HG02571 (cell line): ENCODE measurements around the gene GARS1.

Experiments
- ATAC-seq: cut with Tn5 transposase; IDR thresholded peaks from one replicate; pipeline ENCODE4 v1.9.1; 2021; ENCODE audit warnings: mild to moderate bottlenecking, moderate library complexity; ENCODE audit not compliant: unreplicated experiment

GARS1 gene

DNA sequence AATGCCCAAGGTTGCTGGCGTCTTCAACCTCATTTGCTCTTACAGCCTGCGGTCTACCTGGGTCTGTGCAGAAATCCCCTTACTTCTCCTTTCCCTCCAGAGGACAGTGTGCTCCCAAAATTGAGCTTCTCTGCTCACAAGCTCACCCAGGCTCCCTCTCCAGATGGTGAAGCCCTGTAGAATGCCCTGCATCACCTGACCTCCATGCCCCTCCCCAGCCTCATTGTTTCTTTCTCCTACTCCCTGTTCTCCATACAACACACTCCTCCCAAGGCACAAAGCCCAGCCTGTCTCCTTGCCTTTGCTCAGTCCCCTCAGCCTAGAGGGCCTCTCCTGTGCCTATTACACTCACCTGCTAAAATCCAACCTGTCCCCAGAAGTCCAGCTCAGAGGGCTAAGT, 84.1 kb downstream of the GARS1 start:
- ATAC-seq: no peak

- ATAC-seq: no peak
Observed at GRCh38 chr7:30679664-30680063, 85.0 kb downstream of the GARS1 start.

GRCh38 chr7:30681331-30681797, 86.7 kb downstream of the GARS1 start:
- ATAC-seq: no peak

- no peak for ATAC-seq
Observed at GRCh38 chr7:30681815-30682211, 87.1 kb downstream of the GARS1 start.

DNA sequence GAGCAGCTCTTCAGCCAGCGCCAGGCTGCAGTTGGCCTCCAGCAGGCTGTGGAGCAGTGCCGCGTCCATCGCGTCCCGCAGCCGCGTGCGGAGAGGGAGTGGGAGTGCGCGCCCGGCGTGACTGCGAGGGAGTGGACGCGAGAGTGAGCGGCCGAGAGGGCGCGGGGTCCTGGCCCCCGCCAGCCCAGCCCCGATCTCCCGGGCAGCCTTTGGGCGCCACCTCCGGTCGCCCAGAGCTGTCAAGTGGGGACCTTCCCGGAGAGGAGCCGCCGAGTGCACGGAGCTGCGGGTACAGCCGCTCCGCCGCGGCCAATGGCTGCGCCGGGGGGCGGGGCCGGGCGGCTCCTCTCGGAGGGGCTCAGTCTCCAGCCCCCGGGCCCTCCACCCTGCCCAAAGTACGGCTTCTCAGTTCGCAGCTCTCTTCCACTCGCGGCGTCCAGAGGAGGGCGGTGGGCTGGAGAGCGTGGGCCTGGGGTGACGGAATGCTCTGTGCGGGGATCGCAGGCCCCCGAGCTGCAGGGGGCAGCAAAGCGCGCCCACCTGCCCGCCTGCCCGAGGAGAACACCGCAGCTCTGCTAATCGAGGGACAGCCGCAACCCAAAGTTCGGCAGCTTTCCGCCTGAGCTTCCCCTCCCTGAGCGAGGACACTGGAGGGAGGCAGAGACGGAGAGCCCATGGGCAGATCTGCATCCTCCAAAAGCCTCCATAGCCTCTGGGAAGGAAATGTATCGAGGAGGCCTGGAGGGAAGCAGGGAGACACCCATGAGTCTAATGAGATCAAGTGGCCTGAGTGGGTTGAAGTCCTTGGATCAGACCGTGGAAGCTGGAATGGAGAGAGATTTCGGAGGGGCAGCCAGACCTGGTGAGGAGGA, 87.8 kb downstream of the GARS1 start, which contains the start of gene CRHR2:
TSS of gene CRHR2 (minus strand) at position 245 of the 872 bp plus-strand sequence. CDS start at position 69, 176 bp downstream.
- no peak for ATAC-seq

- ATAC-seq: no peak
Observed at GRCh38 chr7:30683306-30683705, 88.6 kb downstream of the GARS1 start.
